Breast epithelium (tissue), 3 donors: ENCODE results near the gene CCDC186.

Source experiments
- CTCF ChIP-seq, 3 donors: fragments of 450-650 bp; IDR thresholded peaks; one replicate each; pipeline ENCODE4 v1.5.1; 2016 to 2017; ENCODE audit warnings: antibody characterized with exemption in 3 of 3, mild to moderate bottlenecking in 3 of 3, moderate library complexity in 3 of 3
- POLR2A ChIP-seq: fragments of 450-650 bp; IDR thresholded peaks from one replicate; pipeline ENCODE4 v1.6.1; 2016; ENCODE audit warnings: antibody characterized with exemption, mild to moderate bottlenecking, moderate library complexity
- POLR2AphosphoS5 ChIP-seq, 3 donors: sonication (generic); formaldehyde crosslinking; IDR thresholded peaks; one replicate each; pipeline ENCODE4 v1.6.1; 2017; ENCODE audit warnings: antibody characterized with exemption in 3 of 3

GRCh38 chr10:114084215-114084614, 89.8 kb downstream of the CCDC186 start:
- TF ChIP-seq CTCF (IDR thresholded peaks at IDR 0.05) (no peak), POLR2A (no peak), POLR2AphosphoS5 (IDR thresholded peaks at IDR 0.05) (no peak)
